ENCODE measurements around the gene DPYD. TPM values are rescaled to one million over a fixed set of nuclear protein-coding genes. Genes with fewer than 3 reads are reported as not detected.

DPYD gene
- polyA plus RNA-seq, 10 donors: 5.3 to 11.2 (median 7.3) TPM

DNA sequence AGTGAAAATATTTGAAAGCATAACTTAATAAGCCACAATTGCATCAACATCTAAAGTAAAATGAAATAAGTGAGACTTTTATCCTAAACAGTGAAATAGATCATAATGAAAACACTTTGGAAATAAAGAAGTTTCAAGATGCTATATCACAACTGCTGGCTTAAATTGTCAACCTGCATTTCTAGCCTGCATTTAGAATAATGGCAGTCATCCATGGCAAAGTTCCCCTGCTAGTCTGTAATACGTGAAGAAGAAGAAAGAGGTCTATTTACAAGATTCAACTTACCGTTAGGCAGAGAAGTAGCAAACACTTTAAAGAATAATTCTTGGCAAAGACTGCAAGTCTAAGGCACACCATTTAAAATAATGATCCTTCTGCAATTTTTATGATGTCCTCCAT, 133.6 kb downstream of the DPYD start:
- peak in 2 of 3 donors; percentile 44 to 66 for DNase-seq

DNA sequence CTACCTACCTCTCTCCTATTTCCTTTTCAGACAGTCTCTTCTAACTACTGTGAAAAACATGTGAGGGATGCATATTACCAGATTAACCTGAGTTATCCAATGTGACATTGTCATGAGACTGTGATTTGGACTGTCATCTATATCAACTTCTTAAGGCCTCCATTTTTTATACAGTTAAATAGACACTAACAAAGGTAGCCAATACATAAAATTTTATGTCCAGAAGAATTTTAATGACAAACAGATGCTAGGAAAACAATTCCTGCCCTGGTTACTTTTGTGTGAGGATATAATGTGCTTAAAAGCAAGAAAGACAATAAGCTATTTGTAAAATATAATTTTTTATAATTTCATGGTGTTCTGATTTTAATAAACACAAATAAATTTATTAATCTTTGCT, 136.2 kb downstream of the DPYD start:
- peak in 1 of 3 donors; percentile 49 for DNase-seq

DNA sequence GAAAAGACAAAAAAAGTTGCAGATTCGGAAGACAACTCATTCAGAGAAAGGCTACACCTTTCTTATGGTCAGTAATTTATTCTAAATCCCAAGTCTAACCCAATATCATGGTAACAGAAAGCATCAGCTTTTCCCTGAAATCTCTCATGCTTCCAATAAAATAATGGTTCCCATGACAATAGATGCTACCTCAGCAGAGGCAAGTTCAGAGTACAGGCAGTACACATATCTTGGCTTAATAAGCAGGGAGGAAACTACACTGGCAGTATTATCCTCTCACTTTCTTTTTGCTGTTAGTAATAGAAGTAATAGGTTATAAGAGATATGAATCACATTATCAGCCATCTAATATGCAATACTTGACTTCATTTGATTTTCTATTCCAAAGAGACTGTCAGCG, 137.1 kb downstream of the DPYD start:
- peak in 2 of 3 donors; percentile 30 to 65 for DNase-seq

- no peak for DNase-seq
Measured at GRCh38 chr1:97781762-97782337, 139.0 kb downstream of the DPYD start.

DNA sequence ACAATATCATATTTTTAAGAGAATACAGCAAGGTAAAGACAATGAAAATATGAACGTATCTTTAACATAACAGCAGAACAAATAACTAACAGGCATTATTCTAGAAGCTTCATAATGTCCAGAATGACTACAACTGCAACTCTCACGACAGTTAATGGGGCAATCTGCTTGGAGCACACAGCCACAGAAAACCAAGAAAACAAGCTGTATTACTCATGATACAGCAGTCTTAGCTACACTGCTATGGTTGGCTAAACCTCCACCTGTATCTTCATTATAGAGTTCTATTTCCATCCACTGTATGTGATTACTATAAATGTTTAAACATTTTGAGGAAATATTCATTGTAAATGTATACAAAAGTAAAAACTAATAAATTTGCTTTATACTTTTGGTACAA, 139.9 kb downstream of the DPYD start:
- no peak for DNase-seq

GRCh38 chr1:97778718-97779117, 142.1 kb downstream of the DPYD start:
- DNase-seq: peak in 1 of 3 donors; percentile 39

GRCh38 chr1:97770376-97770775, 150.5 kb downstream of the DPYD start:
- DNase-seq: no peak

DNA sequence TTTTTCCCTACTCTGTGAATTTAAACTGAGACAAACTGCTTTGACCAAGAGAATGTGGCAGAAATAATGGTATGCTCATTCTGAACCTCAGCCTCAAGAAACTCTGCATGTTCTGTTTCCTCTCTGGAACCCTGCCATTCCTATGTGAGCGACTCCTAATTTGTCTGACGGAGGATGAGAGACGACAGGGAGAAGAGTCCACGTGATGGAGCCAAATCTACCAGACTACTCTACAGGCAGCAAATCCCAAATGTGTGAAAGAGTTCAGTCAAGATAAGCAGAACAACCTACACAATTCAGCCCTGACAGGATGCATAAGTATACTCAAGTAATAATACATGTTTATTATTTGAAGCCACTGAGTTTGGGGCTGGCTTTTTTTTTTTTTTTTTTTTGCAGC, 153.5 kb downstream of the DPYD start:
- no peak for DNase-seq

DNA sequence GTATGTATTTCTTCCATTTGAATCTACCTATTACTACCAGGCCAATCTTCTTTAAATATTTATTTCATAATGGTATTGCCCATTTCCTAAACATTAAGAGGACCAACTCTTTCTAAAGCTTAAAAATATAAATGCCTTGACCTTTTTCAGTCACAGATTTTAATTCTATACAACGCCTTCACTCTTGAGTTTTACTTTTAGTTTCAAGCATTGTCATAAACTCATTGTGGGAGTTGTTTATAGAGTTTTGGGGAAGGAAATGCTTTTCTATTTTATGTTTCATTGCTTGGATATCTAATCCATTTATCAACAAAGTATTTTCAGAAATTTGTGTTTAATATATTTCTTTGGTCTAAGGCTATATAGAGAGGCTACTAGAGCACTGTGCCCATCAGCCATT, 155.8 kb downstream of the DPYD start:
- DNase-seq: no peak

DNA sequence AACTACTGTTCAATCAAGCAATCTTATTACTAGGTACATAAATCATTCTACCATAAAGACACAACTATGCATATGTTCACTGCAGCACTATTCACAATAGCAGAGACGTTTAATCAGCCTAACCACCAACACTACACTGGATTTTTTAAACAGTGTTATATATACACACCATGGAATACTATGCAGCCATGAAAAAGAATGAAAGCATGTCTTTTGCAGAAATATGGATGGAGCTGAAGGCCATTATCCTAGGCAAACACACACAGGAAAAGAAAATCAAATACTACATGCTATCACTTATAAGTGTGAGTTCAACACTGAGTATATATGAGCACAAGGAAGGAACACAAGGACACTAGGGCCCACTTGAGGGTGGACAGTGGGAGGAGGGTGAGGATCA, 159.2 kb downstream of the DPYD start:
- DNase-seq: no peak

DNA sequence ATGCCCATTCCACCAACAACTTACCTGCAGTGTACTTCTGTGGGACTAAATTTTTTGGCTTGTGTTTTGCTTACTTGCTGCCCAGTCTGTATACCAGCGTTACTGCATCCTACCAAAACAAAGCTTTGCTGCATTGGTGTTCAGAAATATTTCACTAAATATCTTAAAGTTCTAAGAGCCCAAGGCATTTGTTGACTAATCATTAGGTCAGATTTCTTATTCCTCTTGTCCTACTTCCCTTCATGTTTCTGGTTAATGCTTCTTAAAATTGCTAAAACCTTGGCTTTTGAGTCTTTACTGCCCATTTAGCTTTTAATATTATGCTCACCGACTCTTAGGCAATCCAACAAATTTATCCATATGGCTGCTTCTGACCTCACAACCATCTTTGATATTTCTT, 161.8 kb downstream of the DPYD start:
- no peak for DNase-seq

DNA sequence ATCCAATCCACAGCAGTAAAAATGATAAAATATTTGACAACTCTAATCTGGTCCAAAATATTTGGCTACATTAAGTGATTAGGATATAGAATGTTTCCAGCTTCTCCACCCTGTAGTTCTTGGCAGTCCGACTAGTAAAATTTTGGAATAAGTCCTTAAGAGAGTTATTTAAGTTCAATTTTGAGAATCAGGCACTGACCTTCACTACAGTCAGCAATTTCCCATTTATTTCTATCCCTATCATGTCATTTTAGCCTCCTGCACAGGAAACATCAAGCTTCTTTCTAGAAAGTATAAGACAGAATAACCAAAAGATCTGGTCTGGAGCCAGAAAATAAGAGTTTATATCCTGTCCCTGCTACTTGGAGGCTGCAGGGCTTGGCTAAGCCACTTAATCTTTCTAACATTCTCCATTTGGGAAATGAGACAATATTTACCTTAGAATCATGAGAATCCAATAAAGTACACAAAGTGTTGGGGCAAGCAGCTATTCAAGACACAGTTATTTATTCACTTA, 162.2 kb downstream of the DPYD start:
- peak; percentile 53 to 84 (median 62) for DNase-seq

DNA sequence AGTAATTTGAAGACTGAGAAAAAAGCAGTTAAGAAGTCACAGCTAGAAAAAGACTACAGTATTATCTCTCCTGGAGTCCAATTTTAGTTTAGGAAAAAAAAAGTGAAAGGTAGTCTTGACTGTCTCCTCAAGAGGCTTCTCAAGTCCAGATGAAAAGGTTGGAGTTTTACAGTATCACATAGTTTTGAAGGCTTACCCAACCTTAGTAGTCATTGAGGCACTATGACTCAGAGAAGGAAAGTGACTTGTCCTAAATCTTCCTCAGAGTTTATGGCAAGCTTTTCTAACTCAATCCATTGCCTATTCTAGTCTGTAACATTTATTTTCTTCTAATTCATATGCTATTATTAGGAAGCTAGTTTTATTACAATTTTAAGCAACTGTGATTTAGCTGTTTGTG, 174.9 kb downstream of the DPYD start:
- DNase-seq: no peak

DNA sequence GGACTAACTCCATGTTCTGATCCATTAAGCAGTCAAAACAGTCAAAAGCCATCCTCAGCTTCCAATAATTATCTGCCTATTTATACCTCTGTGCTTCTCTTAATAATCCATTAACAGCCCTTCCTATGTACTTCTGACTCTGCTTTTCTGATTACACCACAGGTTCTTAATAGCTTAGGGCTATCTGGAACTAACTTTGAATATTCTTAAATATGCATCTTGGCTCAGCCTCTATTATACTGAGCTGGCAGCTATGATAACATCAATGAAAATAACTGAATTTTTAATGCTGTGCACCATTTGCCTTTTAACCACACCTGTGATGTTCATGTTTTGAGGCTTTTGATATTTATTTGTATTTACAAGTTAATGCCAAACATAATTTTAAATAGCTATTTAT, 175.9 kb downstream of the DPYD start:
- no peak for DNase-seq

DNA sequence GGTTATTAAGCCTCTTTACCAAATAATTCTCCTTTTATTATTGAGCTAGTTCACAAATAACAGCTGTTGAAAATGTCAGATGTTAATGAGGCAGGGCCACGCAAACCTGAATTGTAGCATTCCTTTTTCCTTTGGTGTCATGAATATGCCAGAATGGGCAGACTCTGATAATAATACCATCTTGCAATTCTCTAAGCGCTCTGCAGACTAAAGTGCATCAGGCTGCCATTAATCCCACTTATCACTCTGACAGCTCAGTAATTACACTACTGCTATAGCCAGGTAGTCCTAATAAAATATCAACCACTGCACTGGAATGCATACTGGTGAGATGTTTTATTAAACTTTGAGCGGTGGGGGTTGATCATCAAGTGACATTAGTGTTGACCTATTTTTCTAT, 177.7 kb downstream of the DPYD start:
- DNase-seq: no peak

- DNase-seq: no peak
Measured at GRCh38 chr1:97740891-97741290, 179.9 kb downstream of the DPYD start.

DNA sequence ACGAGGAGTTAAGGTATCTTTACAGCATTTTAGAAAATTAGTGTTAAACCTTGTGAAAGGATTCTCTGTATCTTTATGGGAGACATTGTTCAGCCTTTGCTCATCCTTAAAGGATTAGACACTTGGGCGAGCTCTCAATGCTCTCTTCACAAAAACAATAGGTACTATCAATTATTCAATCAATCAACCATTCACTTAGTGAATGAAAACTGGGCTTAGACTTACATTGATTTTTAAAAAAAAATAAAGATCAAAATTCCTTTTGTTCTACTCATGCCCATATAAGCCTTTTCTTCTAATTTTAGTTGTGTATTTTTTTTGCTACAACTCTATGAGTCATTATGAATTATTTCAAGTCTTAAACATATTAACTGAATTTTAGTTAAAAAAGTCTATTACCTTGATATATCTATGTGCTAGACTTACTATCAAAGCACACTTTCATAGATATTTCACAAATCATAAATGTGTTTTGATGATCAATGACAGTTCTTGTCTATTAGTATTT, 181.2 kb downstream of the DPYD start:
- no peak for DNase-seq

DNA sequence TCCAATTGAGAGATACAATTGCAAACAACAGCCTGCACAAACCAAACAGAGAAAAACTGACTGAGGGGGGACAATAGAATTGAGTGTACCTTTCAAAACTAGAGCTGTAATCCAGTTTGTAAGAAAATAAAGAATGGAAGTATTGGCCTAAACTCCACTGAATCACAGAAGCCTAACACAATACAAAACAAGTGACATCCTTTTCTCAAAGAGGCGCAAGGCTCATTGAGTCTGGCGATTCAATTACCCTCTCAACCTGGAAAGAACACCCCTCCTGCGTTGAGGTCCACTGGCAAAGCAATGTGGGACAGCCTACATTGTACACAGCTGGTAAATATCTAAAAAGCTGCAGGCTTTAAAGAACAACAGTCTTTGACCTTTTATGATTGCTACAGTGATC, 182.6 kb downstream of the DPYD start:
- no peak for DNase-seq

GRCh38 chr1:97730271-97730670, 190.6 kb downstream of the DPYD start:
- no peak for DNase-seq

DNA sequence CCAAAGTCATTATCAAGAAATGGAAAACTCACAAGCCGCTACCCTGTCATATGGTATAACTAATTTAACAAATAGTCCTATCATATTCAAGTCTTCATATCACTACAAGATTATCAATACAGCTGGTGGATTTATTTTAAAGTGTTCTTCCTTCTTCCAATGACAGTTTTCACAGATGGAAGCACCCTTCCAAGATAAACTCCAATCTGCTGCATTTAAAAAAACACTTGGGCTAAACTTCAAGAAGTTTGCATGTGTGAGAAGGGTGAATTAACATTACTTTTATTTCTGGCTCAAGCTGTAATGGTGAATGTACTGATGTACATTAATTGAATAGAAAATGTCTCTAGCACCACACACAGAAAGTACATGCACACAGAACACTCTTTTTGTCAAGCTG, 192.4 kb downstream of the DPYD start:
- no peak for DNase-seq

- DNase-seq: no peak
Measured at GRCh38 chr1:97727029-97727428, 193.8 kb downstream of the DPYD start.

DNA sequence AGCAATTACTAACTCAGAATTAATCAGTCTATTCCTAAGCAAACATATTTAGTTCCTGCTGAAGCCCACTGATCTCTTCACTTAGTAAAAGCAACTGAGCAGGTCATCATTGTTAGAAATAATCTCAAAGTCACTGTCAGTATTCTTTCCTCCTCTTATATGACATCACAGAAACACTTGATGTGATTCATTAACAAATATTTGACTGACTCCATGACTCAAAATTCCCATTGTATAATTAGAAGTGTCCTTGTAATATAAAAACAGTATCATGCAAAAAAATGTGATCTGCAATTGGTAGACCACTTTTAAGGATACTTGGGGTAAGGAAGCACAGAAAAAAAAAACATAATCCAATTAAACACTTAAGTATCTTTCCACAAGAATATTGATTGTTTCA, 194.4 kb downstream of the DPYD start:
- DNase-seq: no peak

- DNase-seq: no peak
Measured at GRCh38 chr1:97721221-97721620, 199.6 kb downstream of the DPYD start.

DNA sequence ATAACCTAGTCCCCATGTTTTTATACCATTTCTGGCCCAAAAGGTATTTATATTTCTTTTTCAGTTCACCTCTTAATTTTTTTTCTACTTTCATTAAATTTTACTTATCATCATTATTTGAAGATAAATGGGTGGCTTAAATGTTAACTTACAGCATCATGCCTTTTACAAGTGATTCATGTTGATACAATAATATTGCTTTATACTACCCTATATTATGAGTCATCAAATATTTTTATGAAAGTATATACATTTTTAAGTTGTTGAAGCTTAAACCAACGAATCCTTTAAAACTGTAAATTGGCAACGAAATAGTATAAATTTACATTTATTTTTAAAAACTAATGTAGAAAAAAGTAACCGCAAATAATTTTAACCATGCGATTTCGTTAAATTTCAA, 207.9 kb downstream of the DPYD start:
- no peak for DNase-seq

Measured in muscle of back (tissue), 11 donors.